Astrocyte (in vitro differentiated cells and primary cell): ENCODE data around the gene AKR1B1.

ENCODE experiments used
- EZH2 ChIP-seq: IDR thresholded peaks from 2 replicates; pipeline ENCODE4 v1.6.1; 2012; ENCODE audit warnings: mild to moderate bottlenecking, low read length, inconsistent platforms; ENCODE audit not compliant: insufficient read depth
- TF ChIP-seq, protein P1 (sequence below): IDR thresholded peaks from 2 replicates; pipeline ENCODE4 v1.5.1; 2011; ENCODE audit warnings: low read depth, mild to moderate bottlenecking, inconsistent platforms, low read length, moderate library complexity; ENCODE audit not compliant: insufficient read depth

DNA sequence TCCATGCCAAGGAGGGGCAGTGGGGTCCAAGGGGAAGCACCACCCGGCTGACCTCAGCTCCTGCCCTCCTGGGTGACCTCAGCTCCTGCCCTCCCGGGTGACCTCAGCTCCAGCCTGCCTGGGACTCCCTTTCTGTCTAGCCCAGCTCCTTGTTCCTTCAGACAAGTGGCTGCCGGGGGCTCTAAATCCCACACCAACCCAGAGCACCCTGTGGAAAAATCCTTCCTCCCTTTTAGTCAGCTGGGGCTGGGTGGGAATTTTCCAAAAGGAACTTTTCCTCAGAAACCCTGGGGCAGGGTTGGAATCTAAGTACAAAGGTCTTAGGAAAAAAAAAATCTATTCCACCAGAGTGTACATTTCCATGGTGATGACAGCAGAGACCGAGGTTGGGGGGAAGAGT, 36.3 kb downstream of the AKR1B1 start:
- no peak for TF ChIP-seq EZH2
- TF ChIP-seq, protein P1, sequence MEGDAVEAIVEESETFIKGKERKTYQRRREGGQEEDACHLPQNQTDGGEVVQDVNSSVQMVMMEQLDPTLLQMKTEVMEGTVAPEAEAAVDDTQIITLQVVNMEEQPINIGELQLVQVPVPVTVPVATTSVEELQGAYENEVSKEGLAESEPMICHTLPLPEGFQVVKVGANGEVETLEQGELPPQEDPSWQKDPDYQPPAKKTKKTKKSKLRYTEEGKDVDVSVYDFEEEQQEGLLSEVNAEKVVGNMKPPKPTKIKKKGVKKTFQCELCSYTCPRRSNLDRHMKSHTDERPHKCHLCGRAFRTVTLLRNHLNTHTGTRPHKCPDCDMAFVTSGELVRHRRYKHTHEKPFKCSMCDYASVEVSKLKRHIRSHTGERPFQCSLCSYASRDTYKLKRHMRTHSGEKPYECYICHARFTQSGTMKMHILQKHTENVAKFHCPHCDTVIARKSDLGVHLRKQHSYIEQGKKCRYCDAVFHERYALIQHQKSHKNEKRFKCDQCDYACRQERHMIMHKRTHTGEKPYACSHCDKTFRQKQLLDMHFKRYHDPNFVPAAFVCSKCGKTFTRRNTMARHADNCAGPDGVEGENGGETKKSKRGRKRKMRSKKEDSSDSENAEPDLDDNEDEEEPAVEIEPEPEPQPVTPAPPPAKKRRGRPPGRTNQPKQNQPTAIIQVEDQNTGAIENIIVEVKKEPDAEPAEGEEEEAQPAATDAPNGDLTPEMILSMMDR: no peak
